SKM-1 (cell line): Measurements from ENCODE around the gene ALG12.

Source experiments
- DNase-seq: peaks from one replicate; lab custom pipeline; 2025; ENCODE audit not compliant: unreplicated experiment; lab: John Stamatoyannopoulos, UW

The ALG12 gene

DNA sequence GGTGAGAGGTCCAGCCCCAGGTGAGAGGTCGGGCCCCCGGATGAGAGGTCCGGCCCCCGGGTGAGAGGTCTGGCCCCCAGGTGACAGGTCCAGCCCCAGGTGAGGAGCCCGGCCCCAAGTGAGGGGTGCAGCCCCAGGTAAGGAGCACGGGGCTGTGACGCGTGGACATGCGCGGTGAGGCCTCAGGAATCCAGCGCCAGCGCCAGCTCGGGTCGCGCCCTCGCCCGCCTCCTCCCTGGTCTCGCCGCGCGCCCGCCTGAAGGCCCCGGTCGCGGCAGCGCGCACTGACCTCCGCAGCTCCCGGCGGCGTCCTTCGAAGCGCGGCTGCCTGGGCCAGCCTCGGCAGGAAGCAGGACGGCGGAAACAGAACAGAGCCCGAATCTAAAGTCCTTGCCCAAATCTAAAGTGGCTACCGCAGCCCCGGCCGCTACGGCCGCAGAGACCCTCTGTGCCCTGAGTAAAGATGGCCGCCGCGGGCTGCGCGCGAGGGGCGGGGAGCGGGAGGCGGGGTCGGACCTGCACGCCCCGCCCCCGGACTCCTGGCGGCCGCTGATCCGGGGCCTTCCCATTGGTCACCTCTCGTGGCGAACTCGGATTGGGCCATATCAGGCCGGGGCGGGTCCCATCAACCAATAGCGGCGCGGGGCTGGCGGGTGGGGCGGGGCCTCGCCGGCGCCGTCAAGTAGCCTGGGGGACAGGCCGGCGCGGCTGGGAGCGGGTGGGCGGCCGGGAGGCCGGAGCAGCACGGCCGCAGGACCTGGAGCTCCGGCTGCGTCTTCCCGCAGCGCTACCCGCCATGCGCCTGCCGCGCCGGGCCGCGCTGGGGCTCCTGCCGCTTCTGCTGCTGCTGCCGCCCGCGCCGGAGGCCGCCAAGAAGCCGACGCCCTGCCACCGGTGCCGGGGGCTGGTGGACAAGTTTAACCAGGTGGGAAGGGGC lies at the start of gene ALG12, which contains the start of gene CRELD2:
TSS of gene ALG12 (minus strand) at position 465 of the 937 bp plus-strand sequence. CDS start 4,673 bp downstream, outside the sequence.
TSS of gene CRELD2 (plus strand) at position 661 of the 937 bp plus-strand sequence. CDS start at position 797, 136 bp downstream.
- peak; percentile 95 for DNase-seq

DNA sequence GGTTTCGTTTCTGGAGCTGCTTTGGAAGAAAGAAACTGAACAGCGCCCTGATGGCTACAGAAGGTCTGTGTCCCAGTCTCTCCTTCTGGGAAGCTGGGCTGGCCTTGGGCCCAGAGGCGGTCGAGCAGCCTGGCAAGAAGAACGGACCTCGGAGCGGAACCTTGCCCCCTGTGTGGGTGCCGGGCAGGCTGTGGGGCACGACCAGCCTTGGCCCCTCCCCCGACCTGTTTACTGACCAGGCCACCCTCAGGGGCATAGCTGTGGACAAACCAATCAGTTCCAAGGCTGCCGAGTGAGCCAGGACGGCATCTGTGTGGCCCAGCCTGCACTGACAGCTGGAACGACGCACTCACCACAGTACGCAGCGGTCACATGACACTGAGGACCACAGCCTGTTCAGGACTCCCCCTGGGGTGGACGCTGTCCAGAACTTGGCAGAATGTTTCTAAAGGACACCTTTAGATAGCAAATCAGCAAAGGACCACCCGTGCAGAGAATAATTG lies 49.5 kb upstream of the ALG12 start:
- no peak for DNase-seq

- DNase-seq = peak; percentile 72
These were observed 48.8 kb upstream of the ALG12 start for GRCh38 chr22:49966774-49967705.

DNA sequence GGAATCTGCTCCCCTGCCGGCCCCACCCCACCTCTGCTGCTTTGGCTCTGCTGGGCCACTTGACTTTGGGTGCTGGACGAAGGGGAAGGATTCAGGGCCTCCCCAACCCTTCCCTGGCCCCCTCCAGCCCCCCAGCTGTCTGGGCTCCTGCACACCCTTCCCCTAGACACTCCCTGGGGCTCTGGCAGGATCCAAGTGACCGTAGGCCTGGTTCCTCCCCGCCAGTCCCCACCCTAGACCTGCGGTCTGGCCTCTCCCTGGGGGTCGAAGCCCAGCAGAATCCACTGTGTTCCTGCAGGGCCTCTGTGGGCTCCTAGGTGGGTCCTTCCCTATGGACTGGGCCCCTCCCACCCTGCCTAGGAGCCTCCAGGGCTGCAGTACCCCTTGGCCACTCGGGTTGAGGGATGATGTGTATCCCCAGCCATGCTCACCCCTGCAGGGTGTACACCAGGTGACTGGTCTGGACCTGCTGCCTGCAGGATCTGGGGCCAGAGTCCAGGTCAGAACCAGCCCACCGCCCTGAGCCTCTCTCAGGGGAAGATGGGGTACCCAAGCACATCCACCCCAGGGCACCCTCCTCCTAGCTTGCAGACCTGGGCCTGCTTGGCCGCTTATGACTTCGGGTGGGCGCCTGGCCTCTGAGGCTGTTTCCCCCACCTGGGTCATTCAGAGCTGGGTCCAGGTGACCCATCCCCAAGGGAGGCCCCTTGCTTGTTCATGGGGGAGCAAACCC lies 48.0 kb upstream of the ALG12 start:
- no peak for DNase-seq

DNA sequence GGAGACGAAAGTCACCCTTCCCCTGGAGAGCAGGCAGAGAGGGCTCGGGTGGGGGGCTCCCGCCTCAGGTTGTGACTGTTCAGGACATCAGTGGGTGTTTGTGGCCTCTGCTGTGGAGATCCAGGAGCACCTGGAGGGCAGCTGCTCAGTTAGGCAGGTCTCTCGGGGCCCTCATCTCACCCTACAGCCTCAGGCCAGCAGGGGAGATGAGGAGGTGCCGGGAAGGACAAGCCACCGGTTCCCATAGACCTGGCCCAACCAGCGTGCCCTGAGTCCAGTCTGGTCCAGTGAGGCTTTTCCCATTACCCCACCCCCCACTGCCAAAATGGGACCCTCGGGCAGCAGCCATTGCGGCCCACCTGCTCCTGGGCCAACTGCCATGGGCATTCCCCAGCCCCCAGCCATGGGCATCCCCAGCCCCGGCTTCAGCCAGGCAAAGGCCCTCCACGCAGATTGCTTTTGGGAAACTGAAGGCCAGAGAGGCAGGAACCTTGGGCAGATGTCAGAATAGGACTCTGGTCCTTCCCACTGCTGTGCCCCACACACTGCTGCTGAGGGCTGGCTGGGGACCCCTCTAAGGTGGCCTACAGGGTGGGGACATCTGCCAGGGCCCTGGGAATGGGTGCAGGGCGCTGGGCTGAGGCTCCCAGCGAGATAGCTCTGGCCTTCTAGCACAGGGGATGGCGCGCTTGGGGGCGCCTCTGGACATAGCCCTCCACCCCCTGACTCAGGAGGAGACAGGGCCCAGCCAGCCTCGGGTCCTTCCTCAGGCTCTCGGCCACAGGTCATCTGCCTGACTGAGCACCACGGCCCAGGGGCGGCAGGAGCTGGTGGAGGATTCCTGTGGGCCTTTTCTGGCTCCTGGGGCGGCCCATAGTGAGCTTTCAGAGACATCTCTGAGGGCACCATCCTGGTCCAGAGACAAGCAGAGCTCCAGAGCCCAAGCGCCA lies 47.1 kb upstream of the ALG12 start:
- no peak for DNase-seq

GRCh38 chr22:49964136-49965090 lies 46.2 kb upstream of the ALG12 start:
- DNase-seq = no peak

- no peak for DNase-seq
These were observed 45.4 kb upstream of the ALG12 start for GRCh38 chr22:49963647-49964026.

DNA sequence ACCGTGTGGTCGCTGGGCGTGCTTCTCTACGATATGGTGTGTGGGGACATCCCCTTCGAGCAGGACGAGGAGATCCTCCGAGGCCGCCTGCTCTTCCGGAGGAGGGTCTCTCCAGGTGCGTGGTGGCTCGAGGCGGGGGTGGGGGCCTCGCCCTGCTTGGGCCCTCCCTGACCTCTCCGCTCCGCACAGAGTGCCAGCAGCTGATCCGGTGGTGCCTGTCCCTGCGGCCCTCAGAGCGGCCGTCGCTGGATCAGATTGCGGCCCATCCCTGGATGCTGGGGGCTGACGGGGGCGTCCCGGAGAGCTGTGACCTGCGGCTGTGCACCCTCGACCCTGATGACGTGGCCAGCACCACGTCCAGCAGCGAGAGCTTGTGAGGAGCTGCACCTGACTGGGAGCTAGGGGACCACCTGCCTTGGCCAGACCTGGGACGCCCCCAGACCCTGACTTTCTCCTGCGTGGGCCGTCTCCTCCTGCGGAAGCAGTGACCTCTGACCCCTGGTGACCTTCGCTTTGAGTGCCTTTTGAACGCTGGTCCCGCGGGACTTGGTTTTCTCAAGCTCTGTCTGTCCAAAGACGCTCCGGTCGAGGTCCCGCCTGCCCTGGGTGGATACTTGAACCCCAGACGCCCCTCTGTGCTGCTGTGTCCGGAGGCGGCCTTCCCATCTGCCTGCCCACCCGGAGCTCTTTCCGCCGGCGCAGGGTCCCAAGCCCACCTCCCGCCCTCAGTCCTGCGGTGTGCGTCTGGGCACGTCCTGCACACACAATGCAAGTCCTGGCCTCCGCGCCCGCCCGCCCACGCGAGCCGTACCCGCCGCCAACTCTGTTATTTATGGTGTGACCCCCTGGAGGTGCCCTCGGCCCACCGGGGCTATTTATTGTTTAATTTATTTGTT lies 44.8 kb upstream of the ALG12 start:
- no peak for DNase-seq

- DNase-seq = peak; percentile 26
These were observed 43.9 kb upstream of the ALG12 start for GRCh38 chr22:49962012-49962750.

- no peak for DNase-seq
These were observed 43.4 kb upstream of the ALG12 start for GRCh38 chr22:49961601-49962011.

GRCh38 chr22:49961005-49961600 lies 42.9 kb upstream of the ALG12 start:
- no peak for DNase-seq

DNA sequence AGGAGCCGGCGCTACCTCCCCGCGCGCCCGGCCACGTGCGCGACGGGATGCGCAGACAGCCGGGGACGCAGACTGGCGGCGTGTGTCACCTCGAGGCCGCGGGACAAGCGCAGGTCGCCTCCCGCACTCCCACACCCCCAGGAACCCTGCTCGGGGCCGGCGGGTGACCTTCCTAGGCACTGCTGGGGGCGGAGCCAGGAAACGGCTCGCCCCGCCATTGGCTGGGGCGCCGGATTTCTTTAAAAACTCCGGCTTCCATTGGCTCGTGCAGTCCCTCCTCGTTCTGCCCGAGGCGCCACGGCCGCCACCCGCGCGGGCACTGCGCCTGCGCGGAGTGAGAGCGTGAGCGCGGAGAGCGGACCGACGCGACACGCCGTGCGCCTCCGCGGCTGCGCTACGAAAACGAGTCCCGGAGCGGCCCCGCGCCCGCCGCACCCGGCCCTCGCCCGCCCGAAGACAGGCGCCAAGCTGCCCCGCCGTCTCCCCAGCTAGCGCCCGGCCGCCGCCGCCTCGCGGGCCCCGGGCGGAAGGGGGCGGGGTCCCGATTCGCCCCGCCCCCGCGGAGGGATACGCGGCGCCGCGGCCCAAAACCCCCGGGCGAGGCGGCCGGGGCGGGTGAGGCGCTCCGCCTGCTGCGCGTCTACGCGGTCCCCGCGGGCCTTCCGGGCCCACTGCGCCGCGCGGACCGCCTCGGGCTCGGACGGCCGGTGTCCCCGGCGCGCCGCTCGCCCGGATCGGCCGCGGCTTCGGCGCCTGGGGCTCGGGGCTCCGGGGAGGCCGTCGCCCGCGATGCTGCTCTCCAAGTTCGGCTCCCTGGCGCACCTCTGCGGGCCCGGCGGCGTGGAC lies 42.1 kb upstream of the ALG12 start, which contains the start of gene PIM3:
TSS of gene PIM3 (plus strand) at position 614 of the 846 bp plus-strand sequence. CDS start at position 790, 176 bp downstream.
- DNase-seq = peak; percentile 82

DNA sequence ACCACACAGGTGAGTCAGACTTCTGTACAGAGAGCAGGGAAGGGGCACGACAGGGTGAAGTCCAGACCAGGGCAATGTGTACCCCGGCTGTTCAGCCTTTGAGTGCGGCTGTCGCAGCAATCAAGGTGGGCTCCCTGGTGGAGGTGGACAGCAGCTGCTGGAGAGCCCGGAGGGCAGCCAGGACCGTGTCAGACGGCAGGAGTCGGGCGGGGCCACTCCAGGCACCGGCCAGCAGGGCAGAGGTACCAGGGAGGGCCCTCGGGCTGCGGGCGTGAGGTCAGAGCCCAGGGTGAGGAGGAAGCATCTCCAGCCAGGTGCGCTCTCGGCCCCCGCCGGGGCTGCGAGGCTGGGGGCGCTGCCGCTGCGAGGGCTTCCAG lies 41.5 kb upstream of the ALG12 start:
- DNase-seq = no peak

DNA sequence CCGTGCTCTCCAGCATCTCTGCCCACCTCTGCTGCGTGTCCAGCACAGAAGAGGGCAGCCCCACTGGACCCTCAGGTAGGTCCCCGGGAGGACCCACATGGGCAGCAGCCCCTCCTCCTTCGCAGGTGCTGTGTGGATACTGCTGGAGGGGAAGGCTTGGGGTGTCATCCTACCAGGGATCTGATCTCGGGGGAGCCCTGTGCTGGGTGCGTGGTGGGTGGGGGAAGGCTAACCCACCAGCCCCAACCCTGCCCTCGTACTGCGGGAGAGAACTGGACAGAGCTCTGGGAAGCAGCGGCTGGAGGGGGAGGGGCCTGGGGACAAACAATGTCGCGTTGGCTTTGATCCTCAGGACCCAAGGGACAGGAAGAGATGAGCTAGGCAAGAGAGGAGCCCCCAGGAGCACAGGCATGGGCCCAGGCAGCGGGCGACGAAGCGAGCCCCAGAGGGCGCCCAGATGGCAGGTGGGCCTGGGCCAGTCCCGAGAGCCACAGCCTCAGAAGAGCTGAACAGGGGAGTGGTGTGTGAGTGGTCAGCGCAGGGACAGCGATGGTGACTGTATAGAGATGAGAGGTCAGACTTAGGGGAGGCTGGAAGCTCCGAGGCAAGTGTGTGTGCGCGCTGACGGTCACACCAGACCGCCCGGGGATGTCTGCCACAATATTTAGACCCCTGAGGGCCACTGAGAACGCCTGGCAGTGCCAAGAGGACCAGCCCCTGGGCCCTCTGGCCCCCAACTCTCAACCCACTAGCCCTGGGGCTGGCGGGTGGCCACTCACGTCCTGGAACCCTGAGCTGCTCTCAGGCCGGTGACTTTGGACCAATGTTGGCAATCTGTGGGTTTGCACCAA lies 40.9 kb upstream of the ALG12 start:
- DNase-seq = no peak
